Hematopoietic multipotent progenitor cell treated with erythropoietin and hydrocortisone succinate and interleukin-3 and kit ligand, for 4 days (in vitro differentiated cells): Measurements from ENCODE around the gene CPNE5.
A peak's percentile ranks its signal among the peaks of the same experiment; 100 is the strongest.

Source experiments
- DNase-seq: peaks from one replicate; pipeline ENCODE4 v3.0.0-alpha.2; 2015

CPNE5 gene

GRCh38 chr6:36856277-36856676 lies 17.0 kb upstream of the CPNE5 start:
- DNase-seq, result no peak

- DNase-seq, result no peak
These were observed 16.5 kb upstream of the CPNE5 start for GRCh38 chr6:36855750-36856149.

GRCh38 chr6:36853325-36853724 lies 14.1 kb upstream of the CPNE5 start:
- peak; percentile 75 for DNase-seq

GRCh38 chr6:36852481-36853147 lies 13.4 kb upstream of the CPNE5 start:
- no peak for DNase-seq

- peak; percentile 59 for DNase-seq
These were observed 12.4 kb upstream of the CPNE5 start for GRCh38 chr6:36851626-36852025.

- DNase-seq, result peak; percentile 86
These were observed 11.9 kb upstream of the CPNE5 start for GRCh38 chr6:36851149-36851614.

- peak; percentile 25 for DNase-seq
These were observed 10.8 kb upstream of the CPNE5 start for GRCh38 chr6:36850021-36850420.

GRCh38 chr6:36848658-36849441 lies 9.6 kb upstream of the CPNE5 start:
- peak; percentile 91 for DNase-seq

GRCh38 chr6:36847991-36848390 lies 8.7 kb upstream of the CPNE5 start:
- DNase-seq, result no peak

- DNase-seq, result no peak
These were observed 7.9 kb upstream of the CPNE5 start for GRCh38 chr6:36847152-36847551.

GRCh38 chr6:36845233-36845632 lies 6.0 kb upstream of the CPNE5 start:
- DNase-seq, result no peak

GRCh38 chr6:36844232-36845170 lies 5.3 kb upstream of the CPNE5 start:
- DNase-seq, result no peak

GRCh38 chr6:36843170-36843569 lies 3.9 kb upstream of the CPNE5 start:
- DNase-seq, result no peak

- no peak for DNase-seq
These were observed 2.5 kb upstream of the CPNE5 start for GRCh38 chr6:36841756-36842155.

- DNase-seq, result peak; percentile 60
These were observed 1.5 kb upstream of the CPNE5 start for GRCh38 chr6:36840432-36841403.

- DNase-seq, result peak; percentile 53
These were observed 646 bp upstream of the CPNE5 start for GRCh38 chr6:36839749-36840431.

- DNase-seq, result no peak
These were observed 1.6 kb downstream of the CPNE5 start for GRCh38 chr6:36837686-36838085.

GRCh38 chr6:36837022-36837339 lies 2.3 kb downstream of the CPNE5 start:
- no peak for DNase-seq

GRCh38 chr6:36836111-36837021 lies 2.9 kb downstream of the CPNE5 start:
- no peak for DNase-seq

- no peak for DNase-seq
These were observed 4.5 kb downstream of the CPNE5 start for GRCh38 chr6:36834576-36835341.
